Measurements from ENCODE around the gene C15orf61.

Gene C15orf61

GRCh38 chr15:67579164-67579563, 58.2 kb downstream of the C15orf61 start:
- in situ Hi-C loops (cut with HindIII; ENCODE audit: low sequenced_read_pairs) = no loop called here

Data from endothelial cell of hepatic sinusoid (primary cell).